HUES64 (cell line): ENCODE measurements around the gene RRBP1.

Source experiments
- H3K27ac ChIP-seq: 2 replicates; pipeline ENCODE4 v1.7.0; 2013; ENCODE audit warnings: low read depth, low read length, inconsistent platforms
- H3K27me3 ChIP-seq: 2 replicates; pipeline ENCODE4 v1.6.1; 2013; ENCODE audit warnings: mild to moderate bottlenecking, low read length; ENCODE audit not compliant: insufficient read depth
- H3K36me3 ChIP-seq: 2 replicates; pipeline ENCODE4 v1.6.1; 2013; ENCODE audit warnings: mild to moderate bottlenecking, low read length; ENCODE audit not compliant: insufficient read depth
- H3K4me1 ChIP-seq: 2 replicates; pipeline ENCODE4 v1.6.1; 2013; ENCODE audit warnings: mild to moderate bottlenecking, low read length, moderate library complexity; ENCODE audit not compliant: insufficient read depth
- H3K4me3 ChIP-seq: 2 replicates; pipeline ENCODE4 v1.5.1; 2013; ENCODE audit warnings: mild to moderate bottlenecking, low read length, moderate library complexity
- H3K9ac ChIP-seq: 2 replicates; pipeline ENCODE4 v1.6.1; 2013; ENCODE audit warnings: mild to moderate bottlenecking, low read depth, low read length
- H3K9me3 ChIP-seq: 2 replicates; pipeline ENCODE4 v1.6.1; 2013; ENCODE audit warnings: low read depth, low read length; ENCODE audit not compliant: insufficient read depth
- WGBS: fragments of 150-250, 120-280 bp; methylation state at CpG from one replicate; pipeline ENCODE4 v1.1.7; 2013; ENCODE audit warnings: missing lambda C conversion rate; 5-methylcytosine and 5-hydroxymethylcytosine counted together

The RRBP1 gene

DNA sequence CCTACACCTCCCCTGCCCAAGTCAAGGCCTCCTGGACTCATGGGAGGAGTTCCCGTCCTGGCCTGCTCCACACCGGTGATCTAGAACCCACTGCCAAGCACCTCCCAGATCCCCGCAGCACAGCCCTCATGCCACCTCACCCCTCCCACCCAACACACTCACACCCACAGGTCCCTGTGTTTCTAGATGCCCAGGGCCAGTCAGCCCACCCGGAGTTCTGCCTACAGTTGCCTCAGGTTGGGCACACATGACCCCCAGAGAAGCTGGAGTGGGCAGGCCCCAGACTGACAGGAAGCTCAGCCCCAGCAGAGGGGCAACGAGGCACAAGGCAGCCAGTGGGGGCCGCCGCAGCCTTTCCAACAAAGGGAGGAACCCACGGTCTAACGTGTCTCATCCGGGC, 29.6 kb downstream of the RRBP1 start:
- Histone ChIP-seq H3K9me3 (no peaks in the 10 kb centered on the region), H3K4me3 (no peak overlapping the region), H3K27me3 (no peaks in the 10 kb centered on the region), H3K36me3 (peaks cover 13% of the 10 kb centered on the region), H3K4me1 (peaks cover 28% of the 10 kb centered on the region), H3K27ac (no peak overlapping the region), H3K9ac (no peak overlapping the region)
- WGBS: 93% methylated on average over 10 of the region's 10 CpGs

DNA sequence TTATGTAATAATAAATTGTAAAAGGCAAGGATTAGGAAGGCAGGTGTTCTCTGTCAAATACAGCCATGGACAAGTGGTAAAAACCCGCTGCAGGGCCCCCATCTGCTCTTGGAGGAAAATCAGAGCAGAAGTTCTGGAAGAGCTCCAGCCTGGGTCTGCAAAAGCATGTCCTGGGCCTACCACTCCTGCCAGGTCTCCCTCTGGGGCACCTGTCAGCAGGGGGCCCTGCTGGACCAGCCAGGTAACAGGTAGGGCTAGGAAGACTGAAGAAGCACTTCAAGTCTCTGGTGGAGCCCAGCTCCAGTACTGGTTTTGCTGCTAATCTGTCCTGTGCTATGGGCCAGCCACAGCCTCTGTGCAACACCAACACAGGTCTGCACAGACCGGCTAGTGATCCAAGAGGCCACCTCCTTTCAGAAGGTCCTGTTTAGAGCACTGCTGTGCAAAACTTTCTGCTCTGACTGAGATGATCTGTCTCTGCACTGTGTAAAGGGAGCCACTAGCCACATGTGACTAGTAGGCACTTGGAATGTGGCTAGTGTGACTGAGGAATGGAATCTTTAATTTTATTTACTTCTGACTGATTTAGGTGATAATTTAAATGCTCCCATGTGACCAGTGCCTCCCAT, 30.2 kb downstream of the RRBP1 start:
- Histone ChIP-seq H3K36me3 (peaks cover 13% of the 10 kb centered on the region), H3K27ac (no peak overlapping the region), H3K9me3 (no peaks in the 10 kb centered on the region), H3K4me1 (peaks cover 28% of the 10 kb centered on the region), H3K4me3 (no peak overlapping the region), H3K9ac (no peak overlapping the region), H3K27me3 (no peaks in the 10 kb centered on the region)
- 92% methylated on average over 2 of the region's 2 CpGs for WGBS

DNA sequence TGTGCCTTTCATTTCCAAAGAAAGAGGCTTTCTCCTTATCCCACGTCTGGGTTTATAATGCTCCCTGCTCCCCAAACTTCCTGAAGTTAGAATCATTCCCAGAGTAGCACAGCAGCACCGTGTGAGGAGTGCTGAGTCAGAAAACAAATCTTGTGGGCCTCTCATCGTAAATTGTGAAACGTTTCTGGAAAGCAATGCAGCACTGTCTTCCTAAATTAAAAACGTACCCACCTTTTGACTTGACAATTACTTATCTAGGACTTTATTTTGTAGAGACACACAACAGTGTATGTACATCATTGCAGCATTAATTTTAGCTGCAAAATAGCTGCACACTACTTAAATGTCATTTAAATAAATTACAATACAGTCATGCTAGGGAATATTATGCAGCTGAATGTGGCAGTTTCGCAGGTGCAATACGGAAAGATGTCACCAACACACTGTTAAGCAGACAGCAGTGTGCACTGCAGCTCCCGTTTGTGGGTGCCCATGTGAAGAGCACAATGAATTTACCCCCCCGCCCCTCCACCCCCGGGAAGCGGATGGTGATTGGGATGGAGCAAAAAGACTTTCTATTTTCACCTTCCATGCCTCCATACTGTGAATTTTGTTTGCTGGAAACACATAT, 30.8 kb downstream of the RRBP1 start:
- H3K36me3 ChIP-seq: peaks cover 13% of the 10 kb centered on the region

DNA sequence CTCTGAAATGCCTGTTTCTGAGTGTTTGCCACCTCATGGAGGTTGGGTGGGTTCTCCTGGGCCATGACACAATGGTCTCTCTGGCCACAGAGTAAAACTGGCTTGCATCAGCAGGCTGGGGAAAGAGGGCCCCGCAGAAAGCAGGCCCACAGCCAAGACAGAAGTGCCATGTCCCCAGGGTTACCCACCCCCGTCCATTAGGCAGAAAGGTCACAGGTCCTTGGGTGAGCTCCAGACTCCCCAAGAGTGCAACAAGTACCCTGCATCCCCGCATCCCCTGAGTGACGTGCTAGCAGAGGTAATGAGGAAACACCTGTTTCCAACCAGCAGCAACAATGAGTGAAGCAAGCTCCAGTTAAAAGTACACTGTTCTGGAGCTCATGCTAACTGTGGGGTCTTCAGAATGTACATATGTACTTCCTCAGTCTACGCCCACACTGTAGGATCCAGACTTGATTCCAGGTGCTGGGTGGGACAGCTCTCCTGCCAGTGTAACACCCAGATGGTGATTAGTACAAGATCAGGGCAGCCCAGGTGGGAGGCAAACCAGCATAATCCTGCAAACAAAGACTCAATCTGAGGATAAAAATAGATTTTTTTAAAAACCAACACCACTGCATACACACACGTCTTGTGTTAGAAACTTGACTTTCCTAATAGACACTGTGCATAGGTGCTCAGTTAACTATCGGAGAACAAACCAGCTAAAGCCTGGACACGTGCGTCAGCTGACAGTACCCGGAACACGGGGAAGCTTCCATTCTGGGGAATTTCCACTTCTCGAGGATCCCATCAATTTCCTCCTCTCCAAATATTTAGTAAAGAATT, 31.5 kb downstream of the RRBP1 start:
- no peak overlapping the region for H3K4me3 ChIP-seq
- H3K9me3 ChIP-seq: no peaks in the 10 kb centered on the region
- no peaks in the 10 kb centered on the region for H3K27me3 ChIP-seq
- no peak overlapping the region for H3K27ac ChIP-seq
- WGBS: 94% methylated on average over 12 of the region's 12 CpGs
- peaks cover 19% of the 10 kb centered on the region for H3K4me1 ChIP-seq
- no peak overlapping the region for H3K9ac ChIP-seq
- peaks cover 13% of the 10 kb centered on the region for H3K36me3 ChIP-seq

More for the DNA sequence above, 30.8 kb downstream of the RRBP1 start:
- Histone ChIP-seq H3K27me3 (no peaks in the 10 kb centered on the region), H3K9ac (no peak overlapping the region), H3K27ac (no peak overlapping the region), H3K4me3 (no peak overlapping the region), H3K4me1 (peaks cover 25% of the 10 kb centered on the region), H3K9me3 (no peaks in the 10 kb centered on the region)
- WGBS: 90% methylated on average over 8 of the region's 11 CpGs

- H3K27me3 ChIP-seq: no peaks in the 10 kb centered on the region
- H3K9ac ChIP-seq: no peak overlapping the region
- peaks cover 6% of the 10 kb centered on the region for H3K36me3 ChIP-seq
- no peaks in the 10 kb centered on the region for H3K9me3 ChIP-seq
- H3K4me1 ChIP-seq: peaks cover 16% of the 10 kb centered on the region
- 73% methylated on average over 20 of the region's 20 CpGs for WGBS
- H3K27ac ChIP-seq: no peak overlapping the region
- no peak overlapping the region for H3K4me3 ChIP-seq
These were observed 33.0 kb downstream of the RRBP1 start for GRCh38 chr20:17648791-17649730.

GRCh38 chr20:17648315-17648646, 33.8 kb downstream of the RRBP1 start:
- H3K9ac ChIP-seq: no peak overlapping the region
- H3K4me3 ChIP-seq: no peak overlapping the region
- 89% methylated on average over 8 of the region's 10 CpGs for WGBS
- H3K27ac ChIP-seq: no peak overlapping the region
- no peaks in the 10 kb centered on the region for H3K9me3 ChIP-seq
- H3K4me1 ChIP-seq: peaks cover 16% of the 10 kb centered on the region
- H3K36me3 ChIP-seq: peaks cover 5% of the 10 kb centered on the region; the same call in 1 of the 2 replicates
- no peaks in the 10 kb centered on the region for H3K27me3 ChIP-seq

DNA sequence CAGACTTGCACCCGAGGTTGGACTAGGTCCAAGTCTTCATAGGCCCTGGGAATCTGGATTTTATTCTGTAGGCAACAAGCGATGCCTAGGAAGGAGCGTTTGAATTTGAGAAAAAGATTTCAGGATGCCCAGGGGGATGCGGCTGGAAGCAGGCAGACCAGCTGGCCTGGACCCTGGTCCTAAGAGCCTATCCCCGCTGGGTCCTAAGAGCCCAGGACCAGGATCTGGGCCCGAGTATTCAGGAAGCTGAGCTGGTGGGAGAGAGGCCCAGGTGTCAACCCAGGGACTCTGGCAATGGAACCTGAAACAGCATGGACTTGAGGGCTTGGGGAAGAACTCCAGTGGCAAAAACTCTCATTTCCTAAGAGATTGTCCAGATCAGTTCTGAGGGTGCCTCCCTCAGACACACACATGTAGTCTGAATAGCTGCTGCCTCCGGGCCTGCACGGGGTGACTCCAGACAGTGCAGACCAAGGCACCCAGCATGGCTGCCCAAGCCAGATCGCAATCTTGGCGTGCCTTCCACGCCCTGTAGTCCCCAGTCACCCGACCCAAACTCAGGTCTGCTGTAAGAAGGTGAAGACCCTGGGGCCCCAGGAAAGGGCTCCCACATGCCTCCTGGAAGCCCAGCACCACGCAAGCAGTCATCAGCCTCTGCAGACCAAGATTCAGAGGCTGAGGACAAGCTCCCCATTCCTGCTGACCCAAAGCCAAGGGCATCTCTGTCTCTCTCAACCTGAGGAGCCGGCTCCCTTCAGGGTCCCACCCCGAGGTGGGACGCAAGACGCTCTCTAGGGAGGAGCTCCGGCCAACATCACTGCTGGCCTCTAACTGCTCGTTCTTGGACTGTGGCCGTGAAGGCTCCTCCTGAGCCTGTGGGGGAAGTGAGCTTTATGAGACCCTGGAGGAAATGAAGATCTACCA, 34.4 kb downstream of the RRBP1 start:
- peaks cover 16% of the 10 kb centered on the region for H3K4me1 ChIP-seq
- H3K9ac ChIP-seq: no peak overlapping the region
- 94% methylated on average over 20 of the region's 20 CpGs for WGBS
- H3K4me3 ChIP-seq: no peak overlapping the region
- no peaks in the 10 kb centered on the region for H3K27me3 ChIP-seq
- H3K9me3 ChIP-seq: no peaks in the 10 kb centered on the region
- peaks cover 11% of the 10 kb centered on the region; the same call in 1 of the 2 replicates for H3K36me3 ChIP-seq
- no peak overlapping the region for H3K27ac ChIP-seq

DNA sequence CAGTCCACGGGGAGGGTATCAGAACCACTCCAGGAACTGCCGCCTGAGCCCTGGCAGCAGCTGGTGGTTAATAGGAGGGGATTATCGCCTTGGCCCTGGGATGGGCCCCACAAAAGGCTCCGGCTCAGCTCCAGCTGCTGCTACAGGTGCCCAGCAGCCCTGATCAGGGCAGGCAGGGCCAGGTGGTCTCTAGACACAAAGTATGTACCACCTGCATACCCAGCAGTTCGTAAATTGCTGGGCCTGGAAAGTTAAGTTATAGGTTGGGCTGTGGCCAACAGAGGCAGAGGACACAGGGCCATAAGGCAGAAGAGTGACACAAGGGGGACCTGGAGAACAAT, 35.1 kb downstream of the RRBP1 start:
- peaks cover 14% of the 10 kb centered on the region for H3K4me1 ChIP-seq
- H3K27me3 ChIP-seq: no peaks in the 10 kb centered on the region
- H3K4me3 ChIP-seq: no peak overlapping the region
- H3K27ac ChIP-seq: no peak overlapping the region
- H3K36me3 ChIP-seq: peaks cover 16% of the 10 kb centered on the region; the same call in 1 of the 2 replicates
- no peaks in the 10 kb centered on the region for H3K9me3 ChIP-seq
- no peak overlapping the region for H3K9ac ChIP-seq
- 84% methylated on average over 5 of the region's 5 CpGs for WGBS

DNA sequence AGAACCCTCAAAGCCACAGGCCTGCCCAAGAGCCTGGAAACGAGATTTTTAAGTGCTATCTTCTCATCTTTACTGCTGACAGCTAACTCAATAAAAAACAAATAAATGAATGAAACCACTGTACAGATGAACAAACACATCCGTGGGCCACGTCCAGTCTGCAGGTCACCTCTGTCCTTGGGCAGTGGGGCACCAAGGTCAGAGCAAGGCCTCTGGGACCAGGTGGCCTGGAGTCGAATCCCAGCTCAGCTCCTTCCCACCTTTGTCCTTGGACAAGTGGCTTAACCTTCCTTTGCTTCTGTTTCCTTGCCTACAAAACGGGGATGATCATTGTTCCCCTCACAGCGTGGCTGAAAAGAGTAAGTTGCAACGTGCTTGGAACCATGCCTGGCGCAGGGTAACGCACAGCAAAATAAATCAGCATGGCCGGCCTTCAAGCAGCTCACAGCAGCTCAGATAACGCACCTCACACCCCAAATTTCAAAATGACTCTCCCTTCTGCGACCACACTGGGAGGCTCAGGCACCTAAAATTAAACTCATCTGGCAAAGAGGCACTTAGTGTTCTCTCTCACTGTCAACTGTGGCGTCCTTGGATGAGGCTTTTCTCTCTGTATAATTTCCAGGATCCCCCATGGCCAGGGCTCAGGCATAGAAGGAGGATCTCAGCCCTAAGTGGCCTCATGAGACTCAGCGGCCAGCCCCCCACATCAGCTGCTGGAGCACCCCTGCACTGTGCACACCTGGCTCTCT, 35.7 kb downstream of the RRBP1 start:
- no peak overlapping the region for H3K9ac ChIP-seq
- no peaks in the 10 kb centered on the region for H3K27me3 ChIP-seq
- H3K36me3 ChIP-seq: peaks cover 20% of the 10 kb centered on the region
- no peak overlapping the region for H3K27ac ChIP-seq
- no peak overlapping the region for H3K4me3 ChIP-seq
- no peaks in the 10 kb centered on the region for H3K9me3 ChIP-seq
- WGBS: 91% methylated on average over 14 of the region's 14 CpGs
- H3K4me1 ChIP-seq: peaks cover 12% of the 10 kb centered on the region
